ENCODE measurements around the gene TBC1D20. TPM values are rescaled to one million over a fixed set of nuclear protein-coding genes. Genes with fewer than 3 reads are reported as not detected.

The TBC1D20 gene
- total and polyA plus RNA-seq, 2 experiments from 2014 or later: 31.0 to 51.4 TPM

DNA sequence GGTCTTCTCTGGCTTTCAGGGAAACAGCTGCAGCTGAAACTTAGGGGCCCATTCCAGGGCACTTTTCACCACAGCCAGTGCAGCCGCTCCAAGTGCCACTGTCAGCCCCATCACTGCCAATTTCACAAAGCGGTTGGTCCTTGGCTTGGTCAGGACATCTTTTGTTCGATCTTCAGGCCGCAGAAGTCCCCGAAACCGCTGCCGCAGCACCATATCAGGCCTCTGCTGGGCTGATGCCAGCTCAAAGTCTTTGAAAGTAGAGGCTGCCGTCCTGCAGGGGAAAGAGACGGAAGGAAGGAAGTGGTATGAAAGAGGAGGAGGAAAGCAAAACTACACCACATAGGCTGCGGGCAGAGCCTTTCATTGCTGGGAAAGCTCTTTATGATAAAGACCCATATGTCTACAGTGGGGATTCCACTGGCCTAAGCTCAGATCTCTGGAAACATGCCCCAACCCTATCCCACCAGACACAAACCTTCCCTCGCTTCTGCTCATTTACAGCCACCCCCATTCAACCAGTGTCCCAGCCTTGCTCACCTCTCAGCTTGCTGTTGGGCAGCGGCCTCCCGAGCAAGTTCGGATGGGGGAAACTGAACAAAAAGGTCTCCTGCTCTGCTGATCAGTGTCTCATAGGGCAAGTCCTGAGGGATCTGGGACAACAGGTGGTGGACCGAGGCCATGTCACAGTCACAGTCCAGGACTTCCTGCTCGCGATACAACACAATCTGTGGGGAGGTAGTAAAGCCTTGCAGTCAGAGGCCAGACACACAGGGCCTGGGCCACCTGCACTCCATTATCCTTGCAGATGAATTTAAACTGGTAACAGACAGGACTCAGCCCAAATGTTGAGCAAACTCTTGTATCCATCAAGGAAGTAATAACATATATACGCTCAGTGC is 23.5 kb downstream of the TBC1D20 start:
- no peak for DNase-seq
- WGBS, 2 experiments (ENCODE audit: low coverage in 1 of 2, low lambda C conversion rate in 2 of 2, missing lambda C conversion rate in 2 of 2): 83 to 84% methylated on average over 18 of the region's 18 CpGs
- H3F3A ChIP-seq (ENCODE audit: insufficient read depth): peaks cover 19% of the 10 kb centered on the region
- no peak overlapping the region for H3K9ac ChIP-seq
- no peak for TF ChIP-seq EZH2 (IDR thresholded peaks at IDR 0.05; ENCODE audit: insufficient read depth, poor library complexity, severe bottlenecking)
- no peak for TF ChIP-seq EZH2phosphoT487 (IDR thresholded peaks at IDR 0.05; ENCODE audit: insufficient read depth, low read depth)
- H3K9me3 ChIP-seq (ENCODE audit: low read depth): no peaks in the 10 kb centered on the region
- no peaks in the 10 kb centered on the region for H3K9me2 ChIP-seq (ENCODE audit: insufficient read depth)
- in situ Hi-C loops (cut with MboI): no loop called here
- H3K79me2 ChIP-seq (ENCODE audit: insufficient read depth): peaks cover 40% of the 10 kb centered on the region
- H4K20me1 ChIP-seq (ENCODE audit: insufficient read depth): no peaks in the 10 kb centered on the region
- H3K36me3 ChIP-seq (ENCODE audit: low read depth): peaks cover 65% of the 10 kb centered on the region
- H3K4me3 ChIP-seq: no peak overlapping the region
- H2AFZ ChIP-seq: no peak overlapping the region
- peaks cover 4% of the 10 kb centered on the region for H3K4me1 ChIP-seq (ENCODE audit: insufficient read depth)
- no peak overlapping the region for H3K27ac ChIP-seq
- H3K4me2 ChIP-seq (ENCODE audit: unreplicated experiment): no peak overlapping the region
- no peaks in the 10 kb centered on the region for H3K27me3 ChIP-seq (replicated peaks; ENCODE audit: insufficient read depth)

DNA sequence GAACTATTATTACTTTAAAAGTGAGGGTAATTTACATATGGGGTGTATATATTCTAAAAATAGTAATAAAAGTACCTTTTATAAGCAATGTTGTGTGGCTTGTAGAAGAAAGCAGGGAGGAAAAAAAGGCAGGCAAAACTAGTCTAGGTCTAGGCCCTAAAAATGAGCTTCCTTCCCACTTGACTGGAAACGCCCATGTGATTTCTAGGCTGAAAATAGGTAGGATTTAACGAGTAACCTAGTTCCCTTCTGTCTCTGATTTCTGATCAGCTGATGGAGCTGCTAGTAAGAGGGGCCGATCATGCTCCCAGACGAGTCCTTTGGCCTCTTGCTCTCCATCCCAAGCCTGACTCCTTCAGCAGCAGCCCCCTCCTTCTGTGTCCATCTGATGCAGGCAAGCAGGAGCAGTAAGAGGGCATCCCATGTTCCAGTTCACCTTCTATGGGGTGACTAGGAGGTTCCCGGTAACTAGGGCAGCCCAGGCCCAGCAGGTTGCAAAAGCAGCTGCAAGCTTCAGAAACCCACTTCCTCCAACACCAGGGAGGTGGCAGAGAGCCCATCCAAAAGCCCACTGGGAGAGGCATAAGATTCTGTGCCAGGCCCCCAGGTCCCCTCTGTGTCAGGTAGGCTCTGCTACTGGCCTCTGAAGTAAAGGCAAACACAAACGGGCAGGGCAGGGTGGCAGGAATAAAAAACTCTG is 24.4 kb downstream of the TBC1D20 start:
- H3K4me1 ChIP-seq (ENCODE audit: insufficient read depth): no peaks in the 10 kb centered on the region
- TF ChIP-seq EZH2phosphoT487 (IDR thresholded peaks at IDR 0.05; ENCODE audit: insufficient read depth, low read depth) (no peak), EZH2 (IDR thresholded peaks at IDR 0.05; ENCODE audit: insufficient read depth, poor library complexity, severe bottlenecking) (no peak)
- no peaks in the 10 kb centered on the region for H3K27me3 ChIP-seq (replicated peaks; ENCODE audit: insufficient read depth)
- no peak overlapping the region for H3K9ac ChIP-seq
- H4K20me1 ChIP-seq (ENCODE audit: insufficient read depth): no peaks in the 10 kb centered on the region
- DNase-seq: no peak
- in situ Hi-C loops (cut with MboI): no loop called here
- peaks cover 31% of the 10 kb centered on the region for H3K79me2 ChIP-seq (ENCODE audit: insufficient read depth)
- no peak overlapping the region for H2AFZ ChIP-seq
- 81 to 86% methylated on average over 6 of the region's 6 CpGs for WGBS, 2 experiments (ENCODE audit: low coverage in 1 of 2, low lambda C conversion rate in 2 of 2, missing lambda C conversion rate in 2 of 2)
- no peak overlapping the region for H3K4me3 ChIP-seq
- H3K9me3 ChIP-seq (ENCODE audit: low read depth): no peaks in the 10 kb centered on the region
- peaks cover 65% of the 10 kb centered on the region for H3K36me3 ChIP-seq (ENCODE audit: low read depth)
- H3F3A ChIP-seq (ENCODE audit: insufficient read depth): peaks cover 15% of the 10 kb centered on the region; the same call in 1 of the 2 replicates
- no peak overlapping the region for H3K27ac ChIP-seq
- H3K4me2 ChIP-seq (ENCODE audit: unreplicated experiment): no peak overlapping the region
- no peaks in the 10 kb centered on the region for H3K9me2 ChIP-seq (ENCODE audit: insufficient read depth)

DNA sequence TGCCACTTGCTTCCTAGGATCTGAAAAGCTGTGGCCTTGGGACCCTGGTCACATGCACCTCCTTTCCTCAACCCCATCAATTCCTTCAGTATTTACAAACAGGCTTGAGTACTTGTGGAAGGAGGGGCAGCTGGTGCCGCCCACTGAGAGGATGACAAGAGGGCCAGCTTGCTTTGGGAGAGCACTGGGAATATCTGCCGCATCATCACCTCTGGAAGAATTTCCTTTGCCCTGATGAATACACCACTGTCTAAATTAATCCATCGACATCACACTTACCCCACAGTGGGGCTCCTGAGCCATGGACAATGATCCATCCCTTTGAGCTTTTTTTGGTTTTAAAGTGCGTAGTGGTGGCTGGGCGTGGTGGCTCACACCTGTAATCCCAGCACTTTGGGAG is 25.9 kb downstream of the TBC1D20 start:
- no peak overlapping the region for H3K9ac ChIP-seq
- in situ Hi-C loops (cut with MboI): no loop called here

DNA sequence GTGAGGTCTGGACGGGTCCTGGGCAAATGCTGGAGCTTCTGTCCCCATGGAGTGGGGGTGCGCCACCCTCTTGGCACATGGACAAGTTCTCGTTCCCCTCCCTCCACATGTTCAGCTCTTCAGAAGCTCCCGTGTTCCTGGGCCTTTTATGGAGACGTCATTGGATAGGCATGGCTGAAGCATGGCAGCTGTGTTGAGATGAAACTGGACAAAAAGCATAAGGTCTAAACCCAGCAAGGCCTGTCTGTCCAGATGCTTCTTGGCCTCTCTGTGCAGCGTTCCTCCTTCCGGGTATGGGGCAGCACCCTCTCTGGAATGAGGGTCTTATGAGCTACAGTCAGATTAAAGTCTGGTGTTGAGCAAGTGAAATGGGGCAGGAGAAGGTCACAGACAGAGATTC is 26.8 kb downstream of the TBC1D20 start:
- H3K9me3 ChIP-seq (ENCODE audit: low read depth): no peaks in the 10 kb centered on the region

More for the DNA sequence above, 25.9 kb downstream of the TBC1D20 start:
- no peak overlapping the region for H3K4me3 ChIP-seq
- peaks cover 15% of the 10 kb centered on the region; the same call in 1 of the 2 replicates for H3F3A ChIP-seq (ENCODE audit: insufficient read depth)
- no peaks in the 10 kb centered on the region for H3K4me1 ChIP-seq (ENCODE audit: insufficient read depth)
- TF ChIP-seq EZH2phosphoT487 (IDR thresholded peaks at IDR 0.05; ENCODE audit: insufficient read depth, low read depth): no peak
- no peak for TF ChIP-seq EZH2 (IDR thresholded peaks at IDR 0.05; ENCODE audit: insufficient read depth, poor library complexity, severe bottlenecking)
- 79 to 89% methylated on average over 5 of the region's 5 CpGs for WGBS, 2 experiments (ENCODE audit: low coverage in 1 of 2, low lambda C conversion rate in 2 of 2, missing lambda C conversion rate in 2 of 2)
- no peak overlapping the region for H2AFZ ChIP-seq
- H4K20me1 ChIP-seq (ENCODE audit: insufficient read depth): no peaks in the 10 kb centered on the region
- peaks cover 17% of the 10 kb centered on the region for H3K79me2 ChIP-seq (ENCODE audit: insufficient read depth)
- no peak for DNase-seq
- no peaks in the 10 kb centered on the region for H3K27me3 ChIP-seq (replicated peaks; ENCODE audit: insufficient read depth)
- no peaks in the 10 kb centered on the region for H3K9me3 ChIP-seq (ENCODE audit: low read depth)
- H3K36me3 ChIP-seq (ENCODE audit: low read depth): peaks cover 57% of the 10 kb centered on the region
- H3K27ac ChIP-seq: no peak overlapping the region
- H3K4me2 ChIP-seq (ENCODE audit: unreplicated experiment): no peak overlapping the region
- H3K9me2 ChIP-seq (ENCODE audit: insufficient read depth): no peaks in the 10 kb centered on the region

More for the DNA sequence above, 26.8 kb downstream of the TBC1D20 start:
- in situ Hi-C loops (cut with MboI): no loop called here
- no peaks in the 10 kb centered on the region for H3K27me3 ChIP-seq (replicated peaks; ENCODE audit: insufficient read depth)
- H3F3A ChIP-seq (ENCODE audit: insufficient read depth): peaks cover 15% of the 10 kb centered on the region; the same call in 1 of the 2 replicates
- H4K20me1 ChIP-seq (ENCODE audit: insufficient read depth): no peaks in the 10 kb centered on the region
- no peak for TF ChIP-seq EZH2 (IDR thresholded peaks at IDR 0.05; ENCODE audit: insufficient read depth, poor library complexity, severe bottlenecking)
- TF ChIP-seq EZH2phosphoT487 (IDR thresholded peaks at IDR 0.05; ENCODE audit: insufficient read depth, low read depth): no peak
- H3K4me3 ChIP-seq: no peak overlapping the region
- peaks cover 47% of the 10 kb centered on the region for H3K36me3 ChIP-seq (ENCODE audit: low read depth)
- no peak overlapping the region for H2AFZ ChIP-seq
- H3K4me2 ChIP-seq (ENCODE audit: unreplicated experiment): no peak overlapping the region
- H3K4me1 ChIP-seq (ENCODE audit: insufficient read depth): no peaks in the 10 kb centered on the region
- H3K79me2 ChIP-seq (ENCODE audit: insufficient read depth): peaks cover 8% of the 10 kb centered on the region
- no peak overlapping the region for H3K9ac ChIP-seq
- no peaks in the 10 kb centered on the region for H3K9me2 ChIP-seq (ENCODE audit: insufficient read depth)
- 62 to 63% methylated on average over 7 of the region's 7 CpGs for WGBS, 2 experiments (ENCODE audit: low coverage in 1 of 2, low lambda C conversion rate in 2 of 2, missing lambda C conversion rate in 2 of 2)
- DNase-seq: no peak
- H3K27ac ChIP-seq: no peak overlapping the region

All from GM23248 (cell line).